Pancreas (tissue), 10 donors: ENCODE data around the gene SNTG2. TPM values are rescaled to one million over a fixed set of nuclear protein-coding genes. Genes with fewer than 3 reads are reported as not detected.

Experiments
- ATAC-seq, 4 donors: fragments of 200-7000 bp; cut with Tn5 transposase; one replicate each; pipeline versions ENCODE4 v1.8.0 to v1.9.1; 2020; ENCODE audit warnings: mild to moderate bottlenecking in 4 of 4, moderate library complexity in 4 of 4
- DNase-seq, 6 donors: peaks; one replicate each; pipeline ENCODE4 v3.0.0-alpha.2; 2020
- FAIRE-seq: peaks from 2 replicates; lab custom pipeline; 2012; peaks lifted over from hg19 to GRCh38; lab: Jason Lieb, UNC
- H3K27ac ChIP-seq, 4 donors: fragments of 200-600 bp; sonication (generic); 1 replicate in 3 of 4; 2 replicates in 1 of 4; pipeline versions ENCODE4 v1.5.0 to v1.8.0; 2020
- H3K27me3 ChIP-seq, 4 donors: fragments of 200-600 bp; one replicate each; pipeline ENCODE4 v1.8.0; 2021
- H3K36me3 ChIP-seq, 3 donors: fragments of 200-600 bp; sonication (generic) in 1 of 3; one replicate each; pipeline versions ENCODE4 v1.5.0 to v1.8.0; 2020 to 2021
- H3K4me1 ChIP-seq, 3 donors: fragments of 200-600 bp; one replicate each; pipeline ENCODE4 v1.8.0; 2021
- H3K4me3 ChIP-seq, 4 donors: fragments of 200-600 bp; sonication (generic) in 2 of 4; one replicate each; pipeline versions ENCODE4 v1.5.0 to v1.8.0; 2020 to 2021
- H3K9me3 ChIP-seq, 4 donors: fragments of 200-600 bp; one replicate each; pipeline ENCODE4 v1.8.0; 2021
- CTCF ChIP-seq, 4 donors: fragments of 200-600 bp; sonication (generic) in 3 of 4; IDR thresholded peaks; one replicate each; pipeline versions ENCODE4 v1.5.0 to v1.8.0; 2021; ENCODE audit warnings: antibody characterized with exemption in 4 of 4
- whole genome bisulfite sequencing, 2 donors: extraction: QIAGEN DNeasy Blood & Tissue Kit; methylation state at CpG; one replicate each; pipeline ENCODE4 v1.1.7; 2013; 5-methylcytosine and 5-hydroxymethylcytosine counted together
- intact Hi-C, 3 donors: fragments of 100-400 bp; cut with DNase I; formaldehyde crosslinking; loops; one replicate each; pipeline versions ENCODE4 v1.11.1 to v1.14.2; 2022
- polyA plus RNA-seq, 2 donors: library from polyadenylated mRNA; stranded (reverse); fragments of 200-250 nt; gene quantifications; one replicate each; pipeline ENCODE4 v1.2.3, GENCODE V29; 2013
- total RNA-seq, 6 donors: library from RNA; stranded (reverse); fragmentation: NEBNext Ultra II Directional in 4 of 6; extraction: Animal tissue kit (Norgen Biotek cat#: 25700) in 4 of 6; gene quantifications; one replicate each; pipeline versions ENCODE4 v1.2.1 to v1.2.4, GENCODE V29; 2021 to 2023
- donor health status: healthy with polysubstance abuse.
- donor health status: DM: no; HTN: no; CAD: no; lungs with moderate emphysema.
- donor health status: DM: no; HTN: no; CAD: no.
- donor health status: control.
- donor health status: control.
- donor health status: Bipolar disorder and iron deficiency.
- donor health status: DM: yes; HTN: yes; CAD: no.
- donor health status: DM: no; HTN: no; CAD: no.
- donor health status: DM: no; HTN: no; CAD: no.
- donor health status: DM: yes; HTN: yes; CAD: no.

The SNTG2 gene
- total and polyA plus RNA-seq, 8 donors = 1.4 to 19.2 (median 4.6) TPM

DNA sequence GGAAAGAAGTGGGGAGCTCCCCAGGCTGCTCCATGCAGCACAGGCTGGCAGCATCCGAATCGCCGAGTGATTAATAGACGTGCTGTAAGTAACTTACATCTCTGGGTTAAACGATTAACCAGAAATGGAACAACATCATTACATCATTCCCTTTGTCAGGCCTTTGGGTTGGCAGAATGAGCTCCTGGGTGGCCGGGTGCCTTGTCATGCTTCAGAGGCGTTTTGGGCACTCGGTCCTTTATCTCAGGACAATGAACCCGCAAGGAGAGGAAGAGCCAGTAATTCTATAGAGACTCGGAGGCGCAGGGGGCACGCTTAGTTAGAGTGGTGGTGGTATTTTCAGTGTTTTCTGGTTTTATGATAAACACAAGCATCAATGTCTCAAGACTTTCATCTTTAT lies 315.7 kb downstream of the SNTG2 start:
- WGBS, 2 donors = 72% methylated on average over 12 of the region's 12 CpGs
- intact Hi-C loops = no loop called here
- DNase-seq = no peak

DNA sequence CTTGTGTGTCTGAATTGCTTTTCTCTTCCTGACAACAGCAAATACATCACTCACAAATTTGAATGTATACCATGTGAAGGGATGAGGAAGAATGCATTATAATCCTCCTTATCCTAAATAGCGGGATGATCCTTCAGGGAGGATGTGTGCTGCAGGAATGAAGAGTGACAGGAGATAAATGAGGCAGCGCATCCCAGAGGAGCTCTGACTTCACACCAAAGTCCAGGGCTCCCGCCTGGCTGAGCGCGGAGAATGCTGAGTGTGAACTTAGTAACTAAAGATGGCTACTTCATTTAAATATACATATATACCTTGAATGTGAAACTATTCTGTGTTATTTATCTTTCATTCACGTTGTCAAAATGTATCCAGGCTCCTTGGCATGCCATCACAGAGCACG lies 317.4 kb downstream of the SNTG2 start:
- intact Hi-C loops = no loop called here
- H3K27me3 ChIP-seq = no peaks in the 10 kb centered on the region
- H3K4me3 ChIP-seq = no peak overlapping the region
- H3K27ac ChIP-seq = no peak overlapping the region
- peaks cover 0 to 5% (median 0%) of the 10 kb centered on the region in 3 donors for H3K4me1 ChIP-seq
- DNase-seq (no peak), ATAC-seq (no peak), FAIRE-seq (no peak)
- TF ChIP-seq CTCF (IDR thresholded peaks at IDR 0.05) = no peak
- no peaks in the 10 kb centered on the region for H3K9me3 ChIP-seq
- no peaks in the 10 kb centered on the region for H3K36me3 ChIP-seq
- WGBS, 2 donors = 75% methylated on average over 7 of the region's 7 CpGs

More for the DNA sequence above, 315.7 kb downstream of the SNTG2 start:
- ATAC-seq = no peak
- Histone ChIP-seq H3K4me3 (no peak overlapping the region), H3K36me3 (no peaks in the 10 kb centered on the region), H3K27me3 (no peaks in the 10 kb centered on the region), H3K27ac (no peak overlapping the region), H3K9me3 (no peaks in the 10 kb centered on the region), H3K4me1 (peaks cover 0 to 5% (median 0%) of the 10 kb centered on the region in 3 donors)
- no peak for TF ChIP-seq CTCF (IDR thresholded peaks at IDR 0.05)
- no peak for FAIRE-seq

GRCh38 chr2:1269812-1270211 lies 319.2 kb downstream of the SNTG2 start:
- ATAC-seq (no peak), DNase-seq (no peak), FAIRE-seq (no peak)
- 73 to 79% methylated on average over 8 of the region's 8 CpGs for WGBS, 2 donors
- Histone ChIP-seq H3K27ac (no peak overlapping the region), H3K4me1 (no peaks in the 10 kb centered on the region), H3K9me3 (no peaks in the 10 kb centered on the region), H3K27me3 (no peaks in the 10 kb centered on the region), H3K4me3 (no peak overlapping the region), H3K36me3 (no peaks in the 10 kb centered on the region)
- no peak for TF ChIP-seq CTCF (IDR thresholded peaks at IDR 0.05)
- intact Hi-C loops = no loop called here

GRCh38 chr2:1272835-1273234 lies 322.2 kb downstream of the SNTG2 start:
- Histone ChIP-seq H3K9me3 (no peaks in the 10 kb centered on the region), H3K27me3 (no peaks in the 10 kb centered on the region), H3K4me3 (no peak overlapping the region), H3K27ac (no peak overlapping the region), H3K4me1 (no peaks in the 10 kb centered on the region), H3K36me3 (no peaks in the 10 kb centered on the region)
- no peak for TF ChIP-seq CTCF (IDR thresholded peaks at IDR 0.05)
- 87 to 91% methylated on average over 18 of the region's 18 CpGs for WGBS, 2 donors
- no peak for ATAC-seq
- no peak for DNase-seq
- intact Hi-C loops = no loop called here
- no peak for FAIRE-seq

DNA sequence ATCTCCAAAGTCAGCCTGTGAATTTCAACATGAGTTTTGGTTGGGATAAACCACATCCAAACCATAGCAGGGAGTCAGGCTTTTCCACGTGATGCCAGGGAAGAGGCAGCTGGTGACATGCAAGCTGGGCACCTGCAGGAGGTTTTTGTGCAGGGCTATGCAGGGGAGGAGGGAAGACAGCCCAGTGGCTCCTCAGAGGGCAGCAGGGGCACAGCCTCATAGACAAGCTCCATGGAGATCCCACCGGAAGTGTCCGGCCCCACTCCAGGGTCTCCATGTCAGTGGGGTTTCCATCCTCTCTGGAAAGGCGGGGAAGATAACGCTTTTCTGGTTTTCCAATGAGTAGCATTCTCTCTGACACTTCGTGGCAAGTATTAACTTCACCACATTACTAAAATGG lies 327.0 kb downstream of the SNTG2 start:
- FAIRE-seq (no peak), DNase-seq (no peak), ATAC-seq (no peak)
- Histone ChIP-seq H3K27me3 (no peaks in the 10 kb centered on the region), H3K4me1 (no peaks in the 10 kb centered on the region), H3K9me3 (no peaks in the 10 kb centered on the region), H3K4me3 (no peak overlapping the region), H3K27ac (no peak overlapping the region), H3K36me3 (no peaks in the 10 kb centered on the region)
- intact Hi-C loops = no loop called here
- WGBS, 2 donors = 79 to 89% methylated on average over 6 of the region's 6 CpGs
- TF ChIP-seq CTCF (IDR thresholded peaks at IDR 0.05) = no peak
